ENCODE results near the gene MAMDC4.
"Not testable (repeated sequence)": the region's sequence is repeated elsewhere in the genome, so short reads cannot be mapped to it uniquely, and the experiment has no call there.

Gene MAMDC4

GRCh38 chr9:136839229-136840139 lies 12.7 kb upstream of the MAMDC4 start:
- DNase-seq, result no peak

- no peak for DNase-seq
Observed at GRCh38 chr9:136840140-136840876, 11.8 kb upstream of the MAMDC4 start.

GRCh38 chr9:136840877-136841645 lies 11.1 kb upstream of the MAMDC4 start:
- DNase-seq, result no peak

- not testable (repeated sequence) for DNase-seq
Observed at GRCh38 chr9:136841646-136842379, 10.3 kb upstream of the MAMDC4 start.

GRCh38 chr9:136842380-136842948 lies 9.7 kb upstream of the MAMDC4 start, which contains the start of gene AJM1:
Gene AJM1 (plus strand): TSS chr9:136842478. CDS start chr9:136844415, 1,937 bp downstream.
- peak; percentile 79 for DNase-seq

GRCh38 chr9:136843159-136843800 lies 8.9 kb upstream of the MAMDC4 start:
- not testable (repeated sequence) for DNase-seq

GRCh38 chr9:136843801-136844740 lies 8.1 kb upstream of the MAMDC4 start:
- DNase-seq, result peak; percentile 62

GRCh38 chr9:136844761-136845464 lies 7.2 kb upstream of the MAMDC4 start:
- no peak for DNase-seq

- no peak for DNase-seq
Observed at GRCh38 chr9:136845465-136846260, 6.5 kb upstream of the MAMDC4 start.

GRCh38 chr9:136846376-136847087 lies 5.6 kb upstream of the MAMDC4 start:
- DNase-seq, result no peak

GRCh38 chr9:136847088-136847825 lies 4.9 kb upstream of the MAMDC4 start:
- DNase-seq, result no peak

- peak; percentile 83 for DNase-seq
Observed at GRCh38 chr9:136847826-136848392, 4.2 kb upstream of the MAMDC4 start.

GRCh38 chr9:136848393-136849037 lies 3.6 kb upstream of the MAMDC4 start:
- DNase-seq, result peak; percentile 41

GRCh38 chr9:136849038-136849959 lies 2.8 kb upstream of the MAMDC4 start, which contains the start of gene PHPT1:
Gene PHPT1 (plus strand): TSS chr9:136849409. CDS start chr9:136849431, 22 bp downstream.
- peak; percentile 97 for DNase-seq
